GM19239 (cell line): ENCODE results near the gene HTT-AS.

Experiments
- DNase-seq: peaks from one replicate; pipeline ENCODE4 v3.0.0; 2011; ENCODE audit warnings: low spot score; ENCODE audit not compliant: insufficient read length
- FAIRE-seq: peaks from 2 replicates; lab custom pipeline; 2011; peaks lifted over from hg19 to GRCh38; lab: Jason Lieb, UNC

HTT-AS gene

GRCh38 chr4:3034231-3034630 is 40.1 kb downstream of the HTT-AS start:
- DNase-seq: no peak
- FAIRE-seq: no peak

- no peak for FAIRE-seq
- no peak for DNase-seq
These were observed 42.8 kb downstream of the HTT-AS start for GRCh38 chr4:3031357-3032082.

- no peak for DNase-seq
- FAIRE-seq: no peak
These were observed 43.6 kb downstream of the HTT-AS start for GRCh38 chr4:3030566-3031356.

GRCh38 chr4:3029464-3029863 is 44.9 kb downstream of the HTT-AS start:
- FAIRE-seq (no peak), DNase-seq (no peak)

GRCh38 chr4:3026540-3026939 is 47.8 kb downstream of the HTT-AS start:
- FAIRE-seq (no peak), DNase-seq (no peak)

GRCh38 chr4:3025881-3026280 is 48.5 kb downstream of the HTT-AS start:
- DNase-seq (no peak), FAIRE-seq (no peak)

GRCh38 chr4:3022651-3023050 is 51.7 kb downstream of the HTT-AS start:
- no peak for DNase-seq
- FAIRE-seq: no peak

- FAIRE-seq (no peak), DNase-seq (no peak)
These were observed 52.2 kb downstream of the HTT-AS start for GRCh38 chr4:3022112-3022511.

- no peak for FAIRE-seq
These were observed 52.7 kb downstream of the HTT-AS start for GRCh38 chr4:3021627-3022026.

GRCh38 chr4:3021127-3021526 is 53.2 kb downstream of the HTT-AS start:
- no peak for FAIRE-seq
- no peak for DNase-seq

More at GRCh38 chr4:3021627-3022026, 52.7 kb downstream of the HTT-AS start:
- no peak for DNase-seq

- no peak for DNase-seq
- FAIRE-seq: no peak
These were observed 55.0 kb downstream of the HTT-AS start for GRCh38 chr4:3019145-3019846.

GRCh38 chr4:3017504-3017903 is 56.8 kb downstream of the HTT-AS start:
- FAIRE-seq (no peak), DNase-seq (no peak)

GRCh38 chr4:3016961-3017360 is 57.4 kb downstream of the HTT-AS start:
- no peak for DNase-seq
- no peak for FAIRE-seq

GRCh38 chr4:3013839-3014350 is 60.4 kb downstream of the HTT-AS start:
- DNase-seq (peak; percentile 21), FAIRE-seq (peak; percentile 87)
